ENCODE results near the gene TBX19. TPM values are rescaled to one million over a fixed set of nuclear protein-coding genes. Genes with fewer than 3 reads are reported as not detected.

Gene TBX19
- total and polyA plus RNA-seq, 8 donors, result 1.8 to 8.2 (median 5.1) TPM

DNA sequence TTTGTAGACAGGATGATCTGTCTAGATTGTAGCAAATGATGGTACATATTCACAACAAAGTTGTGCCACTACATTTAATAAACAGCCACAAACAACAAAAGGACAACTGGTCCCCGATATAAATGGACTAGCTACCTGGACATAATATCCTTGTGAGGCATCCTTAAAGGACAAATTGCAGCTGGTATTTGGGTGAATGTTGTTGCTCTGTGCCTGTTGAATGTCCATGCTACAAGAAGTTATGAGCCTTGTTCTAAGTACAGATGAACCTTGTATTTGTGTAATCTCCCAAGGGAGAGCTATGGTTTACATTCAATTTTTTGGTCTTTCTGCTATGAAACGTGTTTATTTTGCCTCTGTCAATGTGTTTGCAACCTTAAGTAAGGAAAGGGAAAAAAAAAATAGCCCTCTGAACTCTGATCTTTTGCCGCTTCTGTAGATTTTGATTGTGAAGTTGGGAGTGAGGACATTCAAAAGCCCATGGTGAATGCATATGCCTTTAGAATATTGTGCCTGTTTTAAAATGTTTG, 28.4 kb upstream of the TBX19 start:
- H3K27ac ChIP-seq, result no peak overlapping the region
- H3K4me1 ChIP-seq, result no peaks in the 10 kb centered on the region
- DNase-seq (no peak), ATAC-seq (no peak)
- intact Hi-C loops (cut with DNase I), result no loop called here
- peaks cover 0 to 14% of the 10 kb centered on the region in 2 donors for H3K9me3 ChIP-seq
- TF ChIP-seq CTCF (IDR thresholded peaks at IDR 0.05), result no peak
- peaks cover 0 to 54% of the 10 kb centered on the region in 2 donors for H3K36me3 ChIP-seq
- no peak overlapping the region for H3K4me3 ChIP-seq
- no peaks in the 10 kb centered on the region for H3K27me3 ChIP-seq

GRCh38 chr1:168256164-168256563, 24.5 kb upstream of the TBX19 start:
- H3K9me3 ChIP-seq, result peaks cover 0 to 14% of the 10 kb centered on the region in 2 donors
- no peak for TF ChIP-seq CTCF (IDR thresholded peaks at IDR 0.05)
- H3K27me3 ChIP-seq, result no peaks in the 10 kb centered on the region
- H3K4me1 ChIP-seq, result peaks cover 0 to 2% of the 10 kb centered on the region in 2 donors
- ATAC-seq, result no peak
- intact Hi-C loops (cut with DNase I), result no loop called here
- DNase-seq, result no peak
- no peak overlapping the region for H3K4me3 ChIP-seq
- H3K36me3 ChIP-seq, result peaks cover 0 to 29% of the 10 kb centered on the region in 2 donors
- H3K27ac ChIP-seq, result no peak overlapping the region

DNA sequence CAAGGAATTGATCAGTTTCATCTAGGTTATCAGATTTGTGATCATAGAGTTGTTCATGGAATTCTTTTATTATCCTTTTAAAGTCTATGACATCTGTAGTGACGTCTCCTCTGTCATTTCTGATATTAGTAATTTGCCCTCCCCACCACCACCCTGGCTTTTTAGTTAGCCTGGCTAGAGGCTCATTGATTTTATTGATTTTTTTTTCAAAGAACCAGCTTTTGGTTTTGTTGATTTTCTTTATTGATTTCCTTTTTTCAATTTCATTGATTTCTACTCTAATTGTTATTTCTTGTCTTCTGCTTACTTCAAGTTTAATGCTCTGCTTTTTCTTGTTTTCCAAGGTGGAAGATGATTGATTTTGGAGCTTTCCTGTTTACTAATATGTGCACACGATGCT, 23.3 kb upstream of the TBX19 start:
- H3K36me3 ChIP-seq, result peaks cover 0 to 22% of the 10 kb centered on the region in 2 donors
- peaks cover 0 to 14% of the 10 kb centered on the region in 2 donors for H3K9me3 ChIP-seq
- no peaks in the 10 kb centered on the region for H3K27me3 ChIP-seq
- no peak for TF ChIP-seq CTCF (IDR thresholded peaks at IDR 0.05)
- DNase-seq (no peak), ATAC-seq (no peak)
- no peak overlapping the region for H3K4me3 ChIP-seq
- H3K27ac ChIP-seq, result no peak overlapping the region
- intact Hi-C loops (cut with DNase I), result no loop called here
- H3K4me1 ChIP-seq, result peaks cover 8 to 9% of the 10 kb centered on the region in 2 donors

GRCh38 chr1:168259567-168259966, 21.1 kb upstream of the TBX19 start:
- Histone ChIP-seq H3K4me1 (peaks cover 8 to 9% of the 10 kb centered on the region in 2 donors), H3K4me3 (no peak overlapping the region), H3K27ac (no peak overlapping the region), H3K9me3 (peaks cover 0 to 14% of the 10 kb centered on the region in 2 donors), H3K36me3 (peaks cover 0 to 26% of the 10 kb centered on the region in 2 donors), H3K27me3 (no peaks in the 10 kb centered on the region)
- intact Hi-C loops (cut with DNase I), result no loop called here
- DNase-seq, result no peak
- TF ChIP-seq CTCF (IDR thresholded peaks at IDR 0.05), result no peak
- no peak for ATAC-seq

DNA sequence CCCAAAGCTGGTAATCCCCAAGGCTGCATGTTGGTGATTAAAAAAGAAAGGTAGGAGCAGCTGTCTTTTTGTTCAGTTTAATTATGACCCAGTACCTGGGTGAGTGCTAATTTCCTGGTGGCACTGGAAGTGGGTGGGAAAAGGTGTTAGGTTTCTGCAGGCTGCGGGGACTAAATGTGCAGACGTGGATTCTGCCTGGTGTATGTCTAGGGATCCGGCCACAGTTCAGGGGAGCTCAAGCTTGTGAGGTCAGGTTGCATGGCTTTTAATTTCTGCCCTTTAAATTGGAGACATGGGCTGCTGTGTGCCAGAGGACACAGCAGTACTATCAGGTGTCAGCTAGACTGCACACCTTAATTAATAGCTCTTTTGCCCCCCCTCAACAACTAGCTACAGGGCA, 20.3 kb upstream of the TBX19 start:
- DNase-seq, result no peak
- no peaks in the 10 kb centered on the region for H3K27me3 ChIP-seq
- intact Hi-C loops (cut with DNase I), result no loop called here
- no peak overlapping the region for H3K27ac ChIP-seq
- no peak overlapping the region for H3K4me3 ChIP-seq
- TF ChIP-seq CTCF (IDR thresholded peaks at IDR 0.05), result no peak
- H3K4me1 ChIP-seq, result peaks cover 8 to 9% of the 10 kb centered on the region in 2 donors
- no peak for ATAC-seq
- peaks cover 0 to 14% of the 10 kb centered on the region in 2 donors for H3K9me3 ChIP-seq
- peaks cover 0 to 33% of the 10 kb centered on the region in 2 donors for H3K36me3 ChIP-seq

Data from left lung (tissue), 10 donors.